A549 (cell line): ENCODE measurements around the gene ZNF292. TPM values are rescaled to one million over a fixed set of nuclear protein-coding genes. Genes with fewer than 3 reads are reported as not detected.
A peak's percentile ranks its signal among the peaks of the same experiment; 100 is the strongest.

Experiments used
- ATAC-seq, 2 experiments: fragments of 200-7000 bp in 1 of 2; fragments of >200 bp in 1 of 2; cut with Nextera tagmentation in 1 of 2; cut with Tn5 transposase in 1 of 2; 3 replicates each; pipeline versions ENCODE4 v1.8.0 to v1.9.1; 2018 to 2020; ENCODE audit warnings: mild to moderate bottlenecking in 1 of 2, moderate library complexity in 1 of 2
- CTCF ChIA-PET: fragments of 300-600 bp; sonication (Branson Sonifier 250); formaldehyde crosslinking; extraction: SDS; loops from one replicate; lab custom pipeline; 2021; ENCODE audit warnings: antibody characterized with exemption, inconsistent platforms; lab: Yijun Ruan, JAX
- POLR2A ChIA-PET: fragments of 350-600 bp; formaldehyde crosslinking; extraction: SDS; loops from one replicate; lab custom pipeline; 2021; ENCODE audit warnings: antibody characterized with exemption, inconsistent platforms; lab: Yijun Ruan, JAX
- DNase-seq, 2 experiments: peaks; one replicate each; pipeline versions ENCODE4 v3.0.0 to v3.0.0-alpha.2; 2011 to 2016; ENCODE audit warnings: low read depth in 1 of 2, low spot score in 1 of 2
- FAIRE-seq: peaks from 2 replicates; lab custom pipeline; 2011; peaks lifted over from hg19 to GRCh38; lab: Jason Lieb, UNC
- H3K27ac ChIP-seq, 2 experiments: fragments of >200 bp; sonication (Bioruptor Twin); formaldehyde crosslinking; 3 replicates each; pipeline ENCODE4 v1.5.1; 2016 to 2017
- H3K4me1 ChIP-seq: fragments of >200 bp; sonication (Bioruptor Twin); formaldehyde crosslinking; 3 replicates; pipeline ENCODE4 v1.6.1; 2016
- H3K4me2 ChIP-seq: fragments of >200 bp; sonication (Bioruptor Twin); formaldehyde crosslinking; 3 replicates; pipeline ENCODE4 v1.6.1; 2016
- H3K4me3 ChIP-seq: fragments of >200 bp; sonication (Bioruptor Twin); formaldehyde crosslinking; 3 replicates; pipeline ENCODE4 v1.5.1; 2016
- H3K9me3 ChIP-seq: fragments of >200 bp; sonication (Bioruptor Twin); formaldehyde crosslinking; 3 replicates; pipeline ENCODE4 v1.6.1; 2016
- BHLHE40 ChIP-seq: IDR thresholded peaks from 2 replicates; pipeline ENCODE4 v1.6.1; 2012; ENCODE audit warnings: low read depth, low read length, inconsistent platforms
- CEBPB ChIP-seq, 2 experiments: fragments of >200 bp in 1 of 2; sonication (Bioruptor Twin) in 1 of 2; formaldehyde crosslinking in 1 of 2; IDR thresholded peaks; 2 replicates each; pipeline ENCODE4 v1.6.1; 2012 to 2016
- EHF ChIP-seq: fragments of 250-450 bp; sonication (Bioruptor Pico); IDR thresholded peaks from 2 replicates; pipeline ENCODE4 v1.5.0; 2020; ENCODE audit warnings: mild to moderate bottlenecking
- ESRRA ChIP-seq: fragments of 150-350 bp; IDR thresholded peaks from 2 replicates; pipeline ENCODE4 v1.6.1; 2014; ENCODE audit warnings: mild to moderate bottlenecking, low read length, borderline replicate concordance
- FOSL2 ChIP-seq, 2 experiments: fragments of 450-650 bp in 1 of 2; fragments of >200 bp in 1 of 2; sonication (Bioruptor Twin) in 1 of 2; formaldehyde crosslinking; IDR thresholded peaks; 2 replicates each; pipeline versions ENCODE4 v1.5.0 to v1.6.1; 2016 to 2020; ENCODE audit warnings: mild to moderate bottlenecking in 1 of 2, moderate library complexity in 1 of 2
- GATA3 ChIP-seq: IDR thresholded peaks from 2 replicates; pipeline ENCODE4 v1.6.1; 2012; ENCODE audit warnings: borderline replicate concordance
- HDAC2 ChIP-seq: fragments of 200-600 bp; sonication (generic); IDR thresholded peaks from 2 replicates; pipeline ENCODE4 v1.6.1; 2016
- HEYL ChIP-seq: fragments of 250-450 bp; sonication (Bioruptor Pico); IDR thresholded peaks from 2 replicates; pipeline ENCODE4 v1.8.0; 2021; ENCODE audit warnings: mild to moderate bottlenecking, moderate library complexity
- HOXA7 ChIP-seq: fragments of 250-450 bp; sonication (Bioruptor Pico); IDR thresholded peaks from 2 replicates; pipeline ENCODE4 v1.5.0; 2020; ENCODE audit warnings: mild to moderate bottlenecking, moderate library complexity
- HOXB13 ChIP-seq: fragments of 250-450 bp; sonication (Bioruptor Pico); IDR thresholded peaks from 2 replicates; pipeline ENCODE4 v1.5.0; 2020; ENCODE audit warnings: low read depth, mild to moderate bottlenecking, moderate library complexity
- HOXB5 ChIP-seq: fragments of 250-450 bp; sonication (Bioruptor Pico); IDR thresholded peaks from 2 replicates; pipeline ENCODE4 v1.5.0; 2020; ENCODE audit warnings: mild to moderate bottlenecking, moderate library complexity
- JUNB ChIP-seq: fragments of >200 bp; sonication (Bioruptor Twin); formaldehyde crosslinking; IDR thresholded peaks from 2 replicates; pipeline ENCODE4 v1.6.1; 2016
- KDM1A ChIP-seq: fragments of 200-600 bp; sonication (generic); IDR thresholded peaks from 2 replicates; pipeline ENCODE4 v1.6.1; 2016; ENCODE audit warnings: low read depth, mild to moderate bottlenecking
- KDM5A ChIP-seq: fragments of 200-600 bp; sonication (generic); IDR thresholded peaks from 2 replicates; pipeline ENCODE4 v1.6.1; 2016; ENCODE audit warnings: antibody characterized with exemption, mild to moderate bottlenecking
- MAFK ChIP-seq: fragments of 450-650 bp; IDR thresholded peaks from 2 replicates; pipeline ENCODE4 v1.6.1; 2014; ENCODE audit not compliant: partially characterized antibody
- MAZ ChIP-seq: fragments of 150-350 bp; IDR thresholded peaks from 2 replicates; pipeline ENCODE4 v1.6.1; 2014; ENCODE audit warnings: antibody characterized with exemption, low read depth, low read length, borderline replicate concordance
- MYC ChIP-seq: IDR thresholded peaks from 2 replicates; pipeline ENCODE4 v1.6.1; 2012; ENCODE audit warnings: mild to moderate bottlenecking, inconsistent platforms, low read length, improper control_type of control experiment, borderline replicate concordance
- NFE2L2 ChIP-seq: fragments of 150-350 bp; conservative IDR thresholded peaks from 2 replicates; pipeline ENCODE4 v1.6.1; 2014; ENCODE audit warnings: low read length
- NR3C1 ChIP-seq: fragments of >200 bp; sonication (Bioruptor Twin); formaldehyde crosslinking; IDR thresholded peaks from 3 replicates; pipeline ENCODE4 v1.6.1; 2017
- PHF8 ChIP-seq: fragments of 200-600 bp; sonication (generic); IDR thresholded peaks from 2 replicates; pipeline ENCODE4 v1.6.1; 2016; ENCODE audit warnings: low read depth, mild to moderate bottlenecking, antibody characterized with exemption, moderate library complexity, borderline replicate concordance
- POLR2A ChIP-seq: IDR thresholded peaks from 2 replicates; pipeline ENCODE4 v1.6.1; 2012; ENCODE audit warnings: mild to moderate bottlenecking, low read length
- POLR2AphosphoS2 ChIP-seq: conservative IDR thresholded peaks from 2 replicates; pipeline ENCODE4 v1.6.1; 2012; ENCODE audit warnings: low read length, improper control_type of control experiment, inconsistent platforms
- RAD21 ChIP-seq, 2 experiments: fragments of >200 bp in 1 of 2; sonication (Bioruptor Twin) in 1 of 2; formaldehyde crosslinking in 1 of 2; IDR thresholded peaks in 1 of 2; conservative IDR thresholded peaks in 1 of 2; 2 replicates in 1 of 2; 3 replicates in 1 of 2; pipeline ENCODE4 v1.6.1; 2012 to 2018; ENCODE audit warnings: inconsistent platforms in 1 of 2
- RNF2 ChIP-seq: fragments of 200-600 bp; sonication (generic); IDR thresholded peaks from 2 replicates; pipeline ENCODE4 v1.6.1; 2016; ENCODE audit warnings: low read depth, mild to moderate bottlenecking, antibody characterized with exemption, moderate library complexity, borderline replicate concordance
- SREBF2 ChIP-seq: fragments of 450-650 bp; IDR thresholded peaks from 2 replicates; pipeline ENCODE4 v1.6.1; 2014; ENCODE audit warnings: mild to moderate bottlenecking, moderate library complexity
- TFCP2L1 ChIP-seq: fragments of 250-450 bp; sonication (Bioruptor Pico); IDR thresholded peaks from 2 replicates; pipeline ENCODE4 v1.5.0; 2021; ENCODE audit warnings: mild to moderate bottlenecking
- TP53 ChIP-seq: fragments of 250-450 bp; sonication (Bioruptor Pico); IDR thresholded peaks from 2 replicates; pipeline ENCODE4 v1.5.0; 2021; ENCODE audit warnings: mild to moderate bottlenecking, moderate library complexity
- ZC3H11A ChIP-seq: fragments of 450-650 bp; IDR thresholded peaks from 2 replicates; pipeline ENCODE4 v1.6.1; 2014; ENCODE audit warnings: antibody characterized with exemption, mild to moderate bottlenecking
- ZNF302 ChIP-seq: fragments of 250-450 bp; sonication (Bioruptor Pico); IDR thresholded peaks from 2 replicates; pipeline ENCODE4 v1.9.0; 2021; ENCODE audit warnings: inconsistent platforms, mild to moderate bottlenecking, moderate library complexity
- WGBS: methylation state at CpG from one replicate; pipeline ENCODE4 v1.1.6; 2017; ENCODE audit errors: missing lambda C conversion rate; 5-methylcytosine and 5-hydroxymethylcytosine counted together
- polyA minus RNA-seq: library from RNA; depleted of rRNA, polyadenylated mRNA; stranded (reverse); fragments of >200 nt; gene quantifications from 2 replicates; pipeline ENCODE4 v1.2.3, GENCODE V29; 2011; rRNA and poly(A)+ RNA removed
- polyA plus RNA-seq, 4 experiments: library from polyadenylated mRNA; depleted of rRNA in 3 of 4; stranded (reverse); fragments of >200 nt; fragmentation: RNase III in 1 of 4; extraction: RNeasy Plus Mini Kit Qiagen cat#74134 plus additional on column Dnase treatment in 1 of 4; gene quantifications; 2 replicates in 3 of 4; 3 replicates in 1 of 4; pipeline ENCODE4 v1.2.3, GENCODE V29; 2011 to 2017
- TF ChIP-seq, protein P1 (sequence below): fragments of >200 bp; sonication (Bioruptor Twin); formaldehyde crosslinking; IDR thresholded peaks from 3 replicates; pipeline ENCODE4 v1.5.1; 2016
- TF ChIP-seq, protein P2 (sequence below): IDR thresholded peaks from 2 replicates; pipeline ENCODE4 v1.6.1; 2012; ENCODE audit warnings: low read depth, borderline replicate concordance
- TF ChIP-seq, protein P3 (sequence below): fragments of 450-650 bp; IDR thresholded peaks from 2 replicates; pipeline ENCODE4 v1.6.1; 2014; ENCODE audit warnings: antibody characterized with exemption
- TF ChIP-seq, protein P4 (sequence below): fragments of >200 bp; sonication (Bioruptor Twin); formaldehyde crosslinking; IDR thresholded peaks from 3 replicates; pipeline ENCODE4 v1.6.1; 2016
- TF ChIP-seq, protein P5 (sequence below): fragments of 250-450 bp; sonication (Bioruptor Pico); IDR thresholded peaks from 2 replicates; pipeline ENCODE4 v1.5.0; 2020; ENCODE audit warnings: low read depth, mild to moderate bottlenecking, moderate library complexity
- TF ChIP-seq, protein P6 (sequence below): fragments of >200 bp; sonication (Bioruptor Twin); formaldehyde crosslinking; IDR thresholded peaks from 2 replicates; pipeline ENCODE4 v1.6.1; 2016

ZNF292 gene
- polyA plus RNA-seq (2011; rRNA removed), result 5.6 and 7.5 TPM in 2 replicates
- 0.70 and 0.99 TPM in 2 replicates for polyA plus RNA-seq (2012; cell fraction: cytosol; rRNA removed)
- polyA plus RNA-seq (2012; cell fraction: nucleus; rRNA removed), result 1.8 and 2.4 TPM in 2 replicates
- 2.0 to 2.5 TPM (median 2.5 TPM) in 3 replicates for polyA plus RNA-seq (2017; fragmentation: RNase III; extraction: RNeasy Plus Mini Kit Qiagen cat#74134 plus additional on column Dnase treatment)
- polyA minus RNA-seq, result 11.0 and 11.9 TPM in 2 replicates

DNA sequence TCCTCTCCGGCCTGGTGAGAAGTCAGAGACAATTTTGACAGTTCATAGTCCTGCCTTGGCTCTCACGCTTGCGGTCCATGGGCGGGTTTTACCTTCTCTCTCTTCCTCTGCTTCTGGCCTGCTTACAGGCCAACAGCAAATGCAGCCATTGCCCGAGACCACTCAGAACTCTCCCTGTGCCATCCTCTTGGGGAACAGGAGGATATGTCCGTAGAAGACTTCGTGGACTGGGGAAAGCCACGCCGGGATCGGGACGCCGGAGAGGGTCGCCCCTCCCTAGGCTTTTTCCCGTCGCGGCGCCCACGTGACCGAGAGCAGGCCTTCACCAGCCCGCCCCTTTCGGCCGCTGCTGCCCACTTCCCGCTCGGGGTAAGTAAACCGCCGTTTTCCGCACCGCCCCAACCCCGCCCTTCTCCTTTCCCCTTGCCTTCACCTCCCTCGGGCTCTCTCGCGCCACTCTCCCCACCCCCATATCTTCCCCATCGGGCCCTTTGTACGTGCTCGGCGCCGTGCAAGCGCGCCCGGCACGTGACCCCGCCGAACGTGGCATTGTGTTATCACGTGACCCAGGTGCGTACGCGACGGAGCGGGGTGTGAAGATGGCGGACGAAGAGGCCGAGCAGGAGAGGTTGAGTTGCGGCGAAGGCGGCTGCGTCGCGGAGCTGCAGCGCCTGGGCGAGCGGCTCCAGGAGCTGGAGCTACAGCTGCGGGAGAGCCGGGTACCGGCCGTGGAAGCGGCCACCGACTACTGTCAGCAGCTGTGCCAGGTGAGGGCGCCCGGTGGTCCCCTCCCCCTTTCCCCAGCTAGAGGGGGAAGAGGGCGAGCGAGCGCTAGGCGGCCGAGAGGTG is at the start of gene ZNF292:
Gene ZNF292 (plus strand): TSS at position 573 of the 849 bp plus-strand sequence. CDS start 27 bp downstream, at position 600.
- Histone ChIP-seq H3K9me3 (no peaks in the 10 kb centered on the region), H3K4me2 (peak within 1 kb of the TSS; percentile 98), H3K4me1 (peaks cover 9% of the 10 kb centered on the region; the same call in 2 of the 3 replicates), H3K27ac (peak within 1 kb of the TSS; percentile 73 to 96), H3K4me3 (peak within 1 kb of the TSS; percentile 97)
- CTCF ChIA-PET, result interaction anchor here (1.3 kb wide), 1 partner anchor 88 kb away, joined by 3 read pairs; no protein-coding TSS in a partner anchor
- ATAC-seq, result peak; percentile 92 to 93
- DNase-seq, result peak; percentile 76 to 95
- WGBS, result under 1% methylated on average over 29 of the region's 75 CpGs
- FAIRE-seq, result no peak
- POLR2A ChIA-PET, result interaction anchor here (0.8 kb wide), 1 partner anchor 89 kb away, joined by 3 read pairs; no protein-coding TSS in a partner anchor
- TF ChIP-seq TFCP2L1 (CRISPR knock-in tag) (no peak), HOXB13 (CRISPR knock-in tag) (no peak), SREBF2 (no peak), MAZ (no peak), KDM5A (peak; percentile 94), HOXA7 (CRISPR knock-in tag) (no peak), KDM1A (no peak), NR3C1 (no peak), RNF2 (no peak), MYC (peak; percentile 53), POLR2A (peak; percentile 51), HEYL (CRISPR knock-in tag) (no peak), EHF (CRISPR knock-in tag) (no peak), FOSL2 (IDR thresholded peaks at IDR 0.05) (no peak), FOSL2 (CRISPR knock-in tag; IDR thresholded peaks at IDR 0.05) (no peak), BHLHE40 (peak; percentile 95), PHF8 (peak; percentile 53; the same call in 1 of the 2 replicates), MAFK (no peak), RAD21 (conservative IDR thresholded peaks at IDR 0.05 in 1 of 2, IDR thresholded peaks at IDR 0.05 in 1 of 2) (peak in 1 of 2 experiments; percentile 6; a peak in 1 of 5 replicates), POLR2AphosphoS2 (no peak), ESRRA (no peak), HOXB5 (CRISPR knock-in tag) (no peak), GATA3 (0 out of 2 replicates have a peak, but pooled peaks have one; percentile 37), NFE2L2 (no peak), HDAC2 (peak; percentile 69; the same call in 1 of the 2 replicates), ZNF302 (no peak), CEBPB (IDR thresholded peaks at IDR 0.05) (no peak), ZC3H11A (no peak), TP53 (no peak), JUNB (no peak)
- TF ChIP-seq, protein P1, sequence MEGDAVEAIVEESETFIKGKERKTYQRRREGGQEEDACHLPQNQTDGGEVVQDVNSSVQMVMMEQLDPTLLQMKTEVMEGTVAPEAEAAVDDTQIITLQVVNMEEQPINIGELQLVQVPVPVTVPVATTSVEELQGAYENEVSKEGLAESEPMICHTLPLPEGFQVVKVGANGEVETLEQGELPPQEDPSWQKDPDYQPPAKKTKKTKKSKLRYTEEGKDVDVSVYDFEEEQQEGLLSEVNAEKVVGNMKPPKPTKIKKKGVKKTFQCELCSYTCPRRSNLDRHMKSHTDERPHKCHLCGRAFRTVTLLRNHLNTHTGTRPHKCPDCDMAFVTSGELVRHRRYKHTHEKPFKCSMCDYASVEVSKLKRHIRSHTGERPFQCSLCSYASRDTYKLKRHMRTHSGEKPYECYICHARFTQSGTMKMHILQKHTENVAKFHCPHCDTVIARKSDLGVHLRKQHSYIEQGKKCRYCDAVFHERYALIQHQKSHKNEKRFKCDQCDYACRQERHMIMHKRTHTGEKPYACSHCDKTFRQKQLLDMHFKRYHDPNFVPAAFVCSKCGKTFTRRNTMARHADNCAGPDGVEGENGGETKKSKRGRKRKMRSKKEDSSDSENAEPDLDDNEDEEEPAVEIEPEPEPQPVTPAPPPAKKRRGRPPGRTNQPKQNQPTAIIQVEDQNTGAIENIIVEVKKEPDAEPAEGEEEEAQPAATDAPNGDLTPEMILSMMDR, result no peak
- TF ChIP-seq, protein P2, sequence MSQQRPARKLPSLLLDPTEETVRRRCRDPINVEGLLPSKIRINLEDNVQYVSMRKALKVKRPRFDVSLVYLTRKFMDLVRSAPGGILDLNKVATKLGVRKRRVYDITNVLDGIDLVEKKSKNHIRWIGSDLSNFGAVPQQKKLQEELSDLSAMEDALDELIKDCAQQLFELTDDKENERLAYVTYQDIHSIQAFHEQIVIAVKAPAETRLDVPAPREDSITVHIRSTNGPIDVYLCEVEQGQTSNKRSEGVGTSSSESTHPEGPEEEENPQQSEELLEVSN, result peak; percentile 87
- TF ChIP-seq, protein P3, sequence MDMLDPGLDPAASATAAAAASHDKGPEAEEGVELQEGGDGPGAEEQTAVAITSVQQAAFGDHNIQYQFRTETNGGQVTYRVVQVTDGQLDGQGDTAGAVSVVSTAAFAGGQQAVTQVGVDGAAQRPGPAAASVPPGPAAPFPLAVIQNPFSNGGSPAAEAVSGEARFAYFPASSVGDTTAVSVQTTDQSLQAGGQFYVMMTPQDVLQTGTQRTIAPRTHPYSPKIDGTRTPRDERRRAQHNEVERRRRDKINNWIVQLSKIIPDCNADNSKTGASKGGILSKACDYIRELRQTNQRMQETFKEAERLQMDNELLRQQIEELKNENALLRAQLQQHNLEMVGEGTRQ, result peak; percentile 99
- TF ChIP-seq, protein P4, sequence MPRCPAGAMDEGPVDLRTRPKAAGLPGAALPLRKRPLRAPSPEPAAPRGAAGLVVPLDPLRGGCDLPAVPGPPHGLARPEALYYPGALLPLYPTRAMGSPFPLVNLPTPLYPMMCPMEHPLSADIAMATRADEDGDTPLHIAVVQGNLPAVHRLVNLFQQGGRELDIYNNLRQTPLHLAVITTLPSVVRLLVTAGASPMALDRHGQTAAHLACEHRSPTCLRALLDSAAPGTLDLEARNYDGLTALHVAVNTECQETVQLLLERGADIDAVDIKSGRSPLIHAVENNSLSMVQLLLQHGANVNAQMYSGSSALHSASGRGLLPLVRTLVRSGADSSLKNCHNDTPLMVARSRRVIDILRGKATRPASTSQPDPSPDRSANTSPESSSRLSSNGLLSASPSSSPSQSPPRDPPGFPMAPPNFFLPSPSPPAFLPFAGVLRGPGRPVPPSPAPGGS, result 0 out of 3 replicates have a peak, but pooled peaks have one; percentile 32
- TF ChIP-seq, protein P5, sequence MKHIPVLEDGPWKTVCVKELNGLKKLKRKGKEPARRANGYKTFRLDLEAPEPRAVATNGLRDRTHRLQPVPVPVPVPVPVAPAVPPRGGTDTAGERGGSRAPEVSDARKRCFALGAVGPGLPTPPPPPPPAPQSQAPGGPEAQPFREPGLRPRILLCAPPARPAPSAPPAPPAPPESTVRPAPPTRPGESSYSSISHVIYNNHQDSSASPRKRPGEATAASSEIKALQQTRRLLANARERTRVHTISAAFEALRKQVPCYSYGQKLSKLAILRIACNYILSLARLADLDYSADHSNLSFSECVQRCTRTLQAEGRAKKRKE (CRISPR knock-in tag), result 0 out of 2 replicates have a peak, but pooled peaks have one; percentile 41
- TF ChIP-seq, protein P6, sequence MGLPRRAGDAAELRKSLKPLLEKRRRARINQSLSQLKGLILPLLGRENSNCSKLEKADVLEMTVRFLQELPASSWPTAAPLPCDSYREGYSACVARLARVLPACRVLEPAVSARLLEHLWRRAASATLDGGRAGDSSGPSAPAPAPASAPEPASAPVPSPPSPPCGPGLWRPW, result no peak
